Mesothelial cell of epicardium (in vitro differentiated cells): ENCODE data around the gene C12orf57. TPM values are rescaled to one million over a fixed set of nuclear protein-coding genes. Genes with fewer than 3 reads are reported as not detected.

Source experiments
- DNase-seq, 2 experiments: peaks; one replicate each; pipeline ENCODE4 v3.0.0; 2021; ENCODE audit warnings: low spot score in 2 of 2; ENCODE audit not compliant: unreplicated experiment in 2 of 2
- H3K27ac Mint-ChIP-seq: 2 replicates; pipeline ENCODE4 v1.8.0; 2021; ENCODE audit warnings: mixed read lengths
- H3K27me3 Mint-ChIP-seq: 2 replicates; pipeline ENCODE4 v1.8.0; 2021; ENCODE audit warnings: low read depth, mixed read lengths
- H3K36me3 Mint-ChIP-seq: 2 replicates; pipeline ENCODE4 v1.8.0; 2021; ENCODE audit warnings: mixed read lengths
- H3K4me1 Mint-ChIP-seq: 2 replicates; pipeline ENCODE4 v1.8.0; 2021; ENCODE audit warnings: mixed read lengths
- H3K4me3 Mint-ChIP-seq: 2 replicates; pipeline ENCODE4 v1.8.0; 2021; ENCODE audit warnings: mild to moderate bottlenecking, moderate library complexity, mixed read lengths
- H3K9me3 Mint-ChIP-seq: 2 replicates; pipeline ENCODE4 v1.8.0; 2021; ENCODE audit warnings: mixed read lengths
- CTCF ChIP-seq: fragments of 200-600 bp; sonication (generic); IDR thresholded peaks from one replicate; pipeline ENCODE4 v1.5.0; 2021; ENCODE audit warnings: antibody characterized with exemption; ENCODE audit not compliant: unreplicated experiment
- total RNA-seq: library from RNA; stranded (reverse); gene quantifications from 3 replicates; pipeline ENCODE4 v1.2.1, GENCODE V29; 2021

The C12orf57 gene
- total RNA-seq, 1 donor from 2014 or later, result 203 TPM

- H3K4me3 Mint-ChIP-seq, result peak overlapping the region; percentile 32
- no peak for TF ChIP-seq CTCF
- H3K9me3 Mint-ChIP-seq, result no peaks in the 10 kb centered on the region
- H3K4me1 Mint-ChIP-seq, result peaks cover 20% of the 10 kb centered on the region
- DNase-seq, result no peak
- no peak overlapping the region for H3K27ac Mint-ChIP-seq
- H3K27me3 Mint-ChIP-seq, result peaks cover 54% of the 10 kb centered on the region
- peaks cover 2% of the 10 kb centered on the region for H3K36me3 Mint-ChIP-seq
Observed at GRCh38 chr12:6912164-6912935, 31.5 kb upstream of the C12orf57 start.

DNA sequence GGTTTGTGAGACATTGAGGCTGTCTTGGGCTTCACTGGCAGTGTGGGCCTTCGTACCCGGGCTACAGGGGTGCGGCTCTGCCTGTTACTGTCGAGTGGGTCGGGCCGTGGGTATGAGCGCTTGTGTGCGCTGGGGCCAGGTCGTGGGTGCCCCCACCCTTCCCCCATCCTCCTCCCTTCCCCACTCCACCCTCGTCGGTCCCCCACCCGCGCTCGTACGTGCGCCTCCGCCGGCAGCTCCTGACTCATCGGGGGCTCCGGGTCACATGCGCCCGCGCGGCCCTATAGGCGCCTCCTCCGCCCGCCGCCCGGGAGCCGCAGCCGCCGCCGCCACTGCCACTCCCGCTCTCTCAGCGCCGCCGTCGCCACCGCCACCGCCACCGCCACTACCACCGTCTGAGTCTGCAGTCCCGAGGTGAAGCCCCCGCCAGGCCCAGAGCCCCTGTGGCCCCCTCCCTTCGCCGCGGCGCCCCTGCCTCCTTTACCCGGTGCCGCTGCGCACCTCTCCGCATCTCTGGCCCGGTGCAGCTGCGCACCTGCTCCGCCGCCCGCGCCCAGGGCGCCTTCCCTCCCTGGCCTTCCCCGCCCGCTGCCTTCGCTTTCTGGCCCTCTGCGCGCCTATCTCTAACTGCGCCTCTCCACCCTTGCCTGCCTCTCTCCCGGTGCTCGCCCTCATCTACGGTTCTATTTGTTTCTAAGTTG, 29.4 kb upstream of the C12orf57 start, which contains the start of gene ENO2:
ENO2 (plus strand) TSS at position 335 of the 701 bp plus-strand sequence. CDS start 1,253 bp downstream, outside the sequence.
- Mint-ChIP-seq H3K27ac (peak within 1 kb of the TSS; percentile 36), H3K9me3 (no peaks in the 10 kb centered on the region), H3K36me3 (peaks cover 2% of the 10 kb centered on the region), H3K4me1 (peaks cover 20% of the 10 kb centered on the region), H3K4me3 (peak within 1 kb of the TSS; percentile 82), H3K27me3 (peaks cover 54% of the 10 kb centered on the region)
- no peak for TF ChIP-seq CTCF
- DNase-seq, result peak in 1 of 2 experiments; percentile 71

GRCh38 chr12:6914947-6915788, 28.7 kb upstream of the C12orf57 start:
- Mint-ChIP-seq H3K4me3 (peak overlapping the region; percentile 82), H3K36me3 (peaks cover 6% of the 10 kb centered on the region), H3K27me3 (peaks cover 54% of the 10 kb centered on the region), H3K4me1 (peaks cover 20% of the 10 kb centered on the region), H3K27ac (peak overlapping the region; percentile 36), H3K9me3 (no peaks in the 10 kb centered on the region)
- no peak for DNase-seq
- no peak for TF ChIP-seq CTCF

DNA sequence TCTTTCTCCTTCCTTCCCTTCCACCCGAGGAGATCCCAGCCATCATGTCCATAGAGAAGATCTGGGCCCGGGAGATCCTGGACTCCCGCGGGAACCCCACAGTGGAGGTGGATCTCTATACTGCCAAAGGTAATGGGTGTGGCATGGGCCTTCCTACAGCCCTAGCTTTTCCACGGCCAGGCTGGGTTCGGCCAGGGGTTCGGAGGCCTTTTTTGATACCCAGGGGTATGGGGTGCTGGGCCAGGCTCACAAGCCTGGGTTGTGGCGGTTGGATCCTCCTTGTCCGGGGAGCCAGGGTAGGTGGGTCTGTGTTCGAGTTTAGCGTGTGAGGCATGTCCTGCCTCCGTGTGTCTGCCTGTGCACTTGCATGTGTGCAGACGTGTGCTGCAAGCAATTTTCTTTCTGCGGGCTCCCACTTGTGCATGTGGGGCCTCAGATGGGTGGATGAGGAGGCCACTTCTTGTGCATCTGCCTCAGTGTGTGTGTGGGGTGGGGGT, 28.0 kb upstream of the C12orf57 start:
- H3K27me3 Mint-ChIP-seq, result peaks cover 53% of the 10 kb centered on the region
- peaks cover 20% of the 10 kb centered on the region for H3K4me1 Mint-ChIP-seq
- no peak overlapping the region for H3K27ac Mint-ChIP-seq
- no peak for DNase-seq
- H3K4me3 Mint-ChIP-seq, result peak overlapping the region; percentile 82
- TF ChIP-seq CTCF, result no peak
- H3K36me3 Mint-ChIP-seq, result peaks cover 6% of the 10 kb centered on the region
- no peaks in the 10 kb centered on the region for H3K9me3 Mint-ChIP-seq

DNA sequence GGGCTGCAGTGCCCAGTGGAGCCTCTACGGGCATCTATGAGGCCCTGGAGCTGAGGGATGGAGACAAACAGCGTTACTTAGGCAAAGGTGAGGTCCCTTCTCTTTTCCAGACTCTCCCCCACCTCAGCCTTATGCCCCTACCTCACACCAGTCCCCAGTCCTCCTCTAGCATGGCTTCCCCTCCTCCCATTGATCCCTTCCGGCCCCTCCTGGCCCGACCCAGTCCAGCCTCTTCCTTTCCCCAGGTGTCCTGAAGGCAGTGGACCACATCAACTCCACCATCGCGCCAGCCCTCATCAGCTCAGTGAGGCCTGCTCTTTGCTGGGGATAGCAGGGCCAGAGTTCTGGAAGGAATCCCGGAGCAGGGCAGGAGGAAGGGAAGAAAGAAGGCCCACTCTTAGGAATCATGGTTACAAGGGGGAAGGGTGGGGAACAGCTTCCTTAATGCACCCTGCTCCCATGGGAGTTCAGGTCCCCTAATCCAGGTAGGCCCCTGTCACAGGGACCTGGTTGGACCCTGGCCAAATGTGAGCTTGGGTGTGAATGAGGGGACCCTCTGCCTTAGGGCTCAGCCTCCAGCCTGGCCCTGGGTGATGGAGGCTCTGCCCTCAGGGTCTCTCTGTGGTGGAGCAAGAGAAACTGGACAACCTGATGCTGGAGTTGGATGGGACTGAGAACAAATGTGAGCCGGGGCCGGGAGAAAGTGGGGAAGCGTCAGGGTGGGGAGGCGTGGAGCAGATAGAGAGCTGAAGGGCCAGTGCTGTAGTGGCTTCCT, 27.2 kb upstream of the C12orf57 start:
- DNase-seq, result no peak
- Mint-ChIP-seq H3K36me3 (peaks cover 6% of the 10 kb centered on the region), H3K4me3 (no peak overlapping the region), H3K27ac (no peak overlapping the region), H3K27me3 (peaks cover 46% of the 10 kb centered on the region), H3K4me1 (peaks cover 20% of the 10 kb centered on the region), H3K9me3 (no peaks in the 10 kb centered on the region)
- TF ChIP-seq CTCF, result no peak
